GM19239 (cell line): ENCODE results near the gene IRAK1BP1.
"Not testable (repeated sequence)": the region's sequence is repeated elsewhere in the genome, so short reads cannot be mapped to it uniquely, and the experiment has no call there.

Experiments used
- DNase-seq: peaks from one replicate; pipeline ENCODE4 v3.0.0; 2011; ENCODE audit warnings: low spot score; ENCODE audit not compliant: insufficient read length
- FAIRE-seq: peaks from 2 replicates; lab custom pipeline; 2011; peaks lifted over from hg19 to GRCh38; lab: Jason Lieb, UNC

The IRAK1BP1 gene

DNA sequence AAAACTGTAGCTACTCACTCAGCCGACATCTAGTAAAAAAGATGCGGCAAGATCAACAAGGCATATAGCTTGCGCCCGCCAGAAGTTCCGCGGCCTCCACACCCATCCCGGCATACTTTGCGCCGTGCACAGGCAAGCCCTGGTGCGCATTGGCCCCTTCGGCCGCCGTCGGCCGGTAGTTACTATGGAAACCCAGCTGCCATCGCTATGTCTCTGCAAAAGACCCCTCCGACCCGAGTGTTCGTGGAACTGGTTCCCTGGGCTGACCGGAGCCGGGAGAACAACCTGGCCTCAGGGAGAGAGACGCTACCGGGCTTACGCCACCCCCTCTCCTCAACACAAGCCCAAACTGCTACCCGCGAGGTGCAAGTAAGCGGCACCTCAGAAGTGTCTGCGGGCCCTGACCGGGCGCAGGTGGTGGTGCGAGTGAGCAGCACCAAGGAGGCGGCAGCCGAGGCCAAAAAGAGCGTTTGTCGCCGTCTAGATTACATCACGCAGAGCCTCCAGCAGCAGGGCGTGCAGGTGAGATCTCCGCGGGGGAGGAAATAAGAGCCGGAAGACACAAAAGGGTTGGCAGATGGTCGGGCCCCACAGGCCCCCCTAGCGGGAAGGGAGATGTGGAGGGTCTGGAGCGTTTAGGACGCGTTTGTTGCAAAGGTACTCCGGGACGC is at the start of gene IRAK1BP1:
IRAK1BP1 (plus strand) TSS at position 182 of the 671 bp plus-strand sequence; CDS start at position 208, 26 bp downstream.
- DNase-seq (peak; percentile 65), FAIRE-seq (peak; percentile 93)

DNA sequence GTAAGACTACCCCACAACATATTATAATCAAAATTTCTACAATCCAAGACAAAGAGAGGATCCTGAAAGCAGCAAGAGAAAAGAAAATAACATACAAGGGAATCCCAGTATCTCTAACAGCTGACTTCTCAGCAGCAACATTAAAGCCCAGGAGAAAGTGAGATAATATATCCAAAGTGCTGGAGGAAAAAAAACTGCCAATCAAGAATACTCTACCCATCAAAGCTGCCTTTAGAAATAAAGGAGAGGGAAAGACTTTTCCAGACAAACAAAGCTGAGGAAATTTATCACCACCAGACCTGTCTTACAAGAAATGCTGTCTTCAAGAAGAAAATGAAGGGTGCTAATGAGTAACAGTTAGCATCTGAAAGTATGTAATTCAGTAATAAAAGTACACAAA is 43.3 kb upstream of the IRAK1BP1 start:
- FAIRE-seq (no peak), DNase-seq (no peak)

DNA sequence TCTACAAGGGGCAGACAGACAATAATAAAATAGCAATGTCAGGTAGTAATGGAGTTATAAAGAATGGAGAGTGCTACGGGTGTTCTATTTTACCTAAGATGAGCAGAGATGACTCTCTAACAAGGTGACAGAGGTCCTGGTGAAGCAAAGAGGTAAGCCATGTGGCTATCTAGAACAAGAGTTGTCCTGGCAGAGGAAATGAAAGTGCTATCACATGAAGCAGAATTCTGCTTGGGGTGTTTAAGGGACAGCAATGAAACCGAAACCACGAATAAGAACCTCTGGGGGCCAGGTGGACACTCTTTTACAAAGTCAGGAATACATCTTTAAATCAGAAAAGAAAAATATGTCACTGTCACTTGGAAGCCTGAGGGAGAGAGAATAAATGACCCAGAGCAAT is 37.9 kb upstream of the IRAK1BP1 start:
- DNase-seq (no peak), FAIRE-seq (no peak)

GRCh38 chr6:78830805-78831204 is 36.5 kb upstream of the IRAK1BP1 start:
- FAIRE-seq (no peak), DNase-seq (no peak)

DNA sequence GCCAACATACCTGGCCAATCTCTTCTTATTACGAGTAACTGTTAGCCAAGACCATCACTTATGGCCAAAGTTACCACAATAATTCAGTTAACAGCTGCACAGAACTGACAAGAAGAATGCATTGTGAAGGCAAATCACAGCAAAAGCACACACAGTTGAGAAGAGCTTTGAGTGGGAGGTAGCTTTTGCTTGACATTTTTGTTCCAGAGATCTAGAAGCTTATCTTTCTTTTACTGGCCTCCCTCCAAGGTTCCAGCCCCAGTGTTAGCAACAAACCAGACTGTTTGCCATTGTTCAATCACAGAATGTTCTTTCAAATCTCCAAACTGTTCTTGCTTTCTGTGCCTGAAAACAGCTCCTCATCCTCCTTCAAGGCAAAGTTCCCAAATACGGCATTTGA is 35.9 kb upstream of the IRAK1BP1 start:
- FAIRE-seq (no peak), DNase-seq (no peak)

DNA sequence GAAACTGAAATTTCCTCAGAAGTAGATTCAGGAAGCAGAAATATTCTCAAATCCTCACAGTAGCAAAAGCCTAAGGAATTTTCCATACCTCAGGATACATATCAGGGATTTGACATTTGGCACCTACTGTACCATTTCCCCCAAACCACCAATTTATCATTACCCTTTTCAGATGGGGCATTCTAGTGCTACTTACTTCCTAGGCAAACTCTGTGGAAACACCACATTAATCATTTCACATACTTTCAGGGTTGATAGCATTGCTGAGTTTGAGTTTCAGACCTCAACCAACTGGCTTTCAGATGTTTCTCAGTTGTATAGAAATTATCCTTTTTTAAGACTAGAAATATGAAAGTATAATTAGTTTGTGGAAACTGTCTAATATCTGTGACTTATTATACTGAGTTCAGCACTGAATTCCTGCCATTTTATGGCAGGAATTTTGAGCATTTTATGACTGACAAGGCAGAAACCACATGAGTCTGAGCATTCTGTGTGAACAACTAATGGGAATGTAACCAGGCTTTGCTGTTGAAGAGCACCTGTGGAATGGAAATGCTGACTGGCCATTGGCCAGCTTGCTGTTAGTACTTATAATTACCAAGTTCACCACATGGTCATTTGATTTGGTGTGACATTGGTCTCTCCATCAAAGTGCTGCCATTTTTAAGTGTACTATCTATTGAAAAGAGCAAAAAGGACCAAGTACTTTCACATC is 35.1 kb upstream of the IRAK1BP1 start:
- FAIRE-seq = no peak
- DNase-seq = no peak

GRCh38 chr6:78835817-78836216 is 31.5 kb upstream of the IRAK1BP1 start:
- no peak for FAIRE-seq
- DNase-seq = no peak

- FAIRE-seq = no peak
- no peak for DNase-seq
Measured at GRCh38 chr6:78836598-78836997, 30.8 kb upstream of the IRAK1BP1 start.

GRCh38 chr6:78841111-78841510 is 26.2 kb upstream of the IRAK1BP1 start:
- FAIRE-seq = no peak
- DNase-seq = no peak

GRCh38 chr6:78842953-78843352 is 24.4 kb upstream of the IRAK1BP1 start:
- FAIRE-seq = no peak
- DNase-seq = no peak

DNA sequence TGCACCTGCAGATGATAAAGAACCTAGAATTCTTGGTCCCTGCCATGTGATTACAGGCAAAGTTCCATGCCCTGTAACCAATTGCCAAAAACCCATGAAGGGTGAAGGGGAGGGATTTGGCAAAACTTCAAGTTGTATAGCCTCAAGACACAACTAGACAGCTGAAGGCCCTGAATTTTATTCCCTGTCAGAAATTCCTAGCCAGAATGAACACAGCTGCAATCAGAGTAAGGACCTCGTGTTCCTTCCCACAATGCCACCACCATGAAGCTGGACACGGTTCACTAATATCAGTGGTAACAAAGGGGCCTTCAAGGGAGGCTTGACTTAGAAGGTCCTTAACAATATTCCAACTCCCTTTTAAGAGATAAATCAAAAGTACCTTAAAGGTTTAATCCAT is 22.5 kb upstream of the IRAK1BP1 start:
- DNase-seq (no peak), FAIRE-seq (no peak)

DNA sequence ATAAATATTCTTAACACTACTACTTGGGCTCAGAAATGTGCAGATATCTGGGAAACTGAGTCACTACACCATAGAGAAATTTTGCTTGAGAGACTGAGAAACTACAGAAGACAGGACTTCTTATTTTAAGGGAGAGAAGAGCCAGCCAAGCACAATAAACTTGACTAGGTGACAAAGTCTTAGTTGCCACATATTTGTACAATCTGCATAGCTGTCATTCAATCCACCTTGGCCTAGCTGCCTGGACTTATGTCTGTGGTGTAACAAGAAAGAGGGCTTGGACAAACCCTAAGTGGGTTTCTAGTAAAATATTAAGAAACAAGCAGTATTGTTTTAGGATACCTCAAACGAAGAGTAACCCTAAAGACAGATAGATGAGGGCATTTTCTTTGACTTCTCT is 21.8 kb upstream of the IRAK1BP1 start:
- DNase-seq = no peak

GRCh38 chr6:78850621-78851020 is 16.7 kb upstream of the IRAK1BP1 start:
- DNase-seq = no peak
- FAIRE-seq = no peak

More for the DNA sequence above, 21.8 kb upstream of the IRAK1BP1 start:
- FAIRE-seq = no peak

GRCh38 chr6:78851156-78851555 is 16.2 kb upstream of the IRAK1BP1 start:
- FAIRE-seq (no peak), DNase-seq (no peak)

GRCh38 chr6:78854546-78854945 is 12.8 kb upstream of the IRAK1BP1 start:
- DNase-seq (no peak), FAIRE-seq (no peak)

DNA sequence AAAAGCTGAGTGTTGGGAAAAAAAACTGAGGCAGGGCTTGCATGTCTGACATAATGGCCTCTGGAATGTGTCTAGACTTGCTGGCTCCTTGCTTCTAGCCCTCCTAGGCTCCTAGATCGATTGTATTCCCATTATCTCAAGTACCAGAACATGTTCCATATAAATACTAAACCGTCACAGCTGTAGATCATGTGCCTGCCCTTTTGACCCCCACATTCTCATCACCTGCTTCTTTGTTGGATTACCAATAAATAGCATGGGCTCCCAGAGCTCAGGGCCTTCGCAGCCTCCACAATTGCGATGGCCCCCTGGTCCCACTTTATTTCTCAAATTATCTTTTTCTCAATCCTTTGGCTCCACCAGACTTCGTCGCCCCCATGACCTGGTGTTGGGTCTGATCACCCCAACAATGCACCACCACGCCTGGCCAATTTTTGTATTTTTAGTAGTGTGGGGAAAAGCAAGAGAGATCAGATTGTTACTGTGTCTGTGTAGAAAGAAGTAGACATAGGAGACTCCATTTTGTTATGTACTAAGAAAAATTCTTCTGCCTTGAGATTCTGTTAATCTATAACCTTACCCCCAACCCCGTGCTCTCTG is 8.9 kb upstream of the IRAK1BP1 start:
- DNase-seq, FAIRE-seq: not testable (repeated sequence)

DNA sequence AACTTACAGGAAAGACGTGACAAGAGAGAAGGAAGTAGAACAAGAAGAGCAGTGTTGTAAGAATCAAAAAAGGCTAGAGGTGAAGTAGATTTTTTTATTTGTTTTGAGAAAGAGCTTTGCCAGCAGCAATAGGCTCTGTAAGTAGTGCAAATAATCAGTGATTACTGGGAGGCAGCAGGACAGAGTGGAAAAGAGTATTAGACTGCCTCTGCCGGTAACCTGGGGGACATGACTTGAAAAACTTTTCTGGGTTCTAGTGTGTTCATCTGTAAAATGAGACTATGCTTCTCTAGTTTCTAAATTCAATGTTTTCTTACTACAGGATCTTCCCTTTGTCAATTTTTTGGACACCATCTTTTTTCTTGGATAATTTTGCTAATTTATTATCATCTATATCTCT is 5.8 kb upstream of the IRAK1BP1 start:
- DNase-seq (no peak), FAIRE-seq (no peak)

DNA sequence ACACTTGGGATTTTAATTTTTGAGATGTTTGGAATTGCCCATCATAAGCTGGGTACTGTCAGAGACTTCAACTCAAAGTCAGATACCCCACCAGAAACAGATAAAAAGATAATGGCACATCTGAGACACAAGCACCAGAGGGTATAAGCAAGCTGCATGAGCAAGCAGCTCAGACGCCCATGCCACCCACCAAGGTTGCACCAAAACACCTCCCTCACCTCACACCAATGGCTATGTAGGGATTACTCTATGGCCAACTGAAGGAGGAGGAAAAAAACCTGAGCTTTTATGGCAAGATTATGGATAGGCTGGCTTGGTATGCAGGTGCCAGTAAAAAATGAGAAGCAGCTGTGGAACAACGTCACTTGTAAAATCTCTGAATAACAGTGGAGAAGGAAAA is 3.8 kb upstream of the IRAK1BP1 start:
- DNase-seq (no peak), FAIRE-seq (no peak)

- DNase-seq (no peak), FAIRE-seq (no peak)
Measured at GRCh38 chr6:78864957-78865356, 2.4 kb upstream of the IRAK1BP1 start.

- FAIRE-seq = no peak
Measured at GRCh38 chr6:78867020-78867369, 356 bp upstream of the IRAK1BP1 start.

DNA sequence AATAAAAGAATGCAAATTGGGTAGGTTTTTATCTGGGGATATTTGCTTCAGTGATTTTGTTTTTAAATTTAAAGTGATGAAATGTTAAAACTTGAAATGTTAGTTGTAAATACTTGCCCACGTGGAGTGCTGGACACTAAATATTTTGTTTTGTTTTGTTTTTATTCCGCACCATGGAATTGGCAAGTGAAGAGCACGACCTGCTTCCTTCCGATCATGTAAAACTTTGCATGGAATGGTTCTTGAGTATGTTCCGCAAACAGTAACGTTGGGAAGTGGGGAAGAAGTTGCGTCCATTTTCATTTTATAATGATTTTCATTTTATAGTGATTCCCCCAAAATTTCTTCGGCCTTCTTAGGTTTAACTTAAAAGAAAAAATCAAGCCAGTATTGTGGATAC is 765 bp downstream of the IRAK1BP1 start:
- peak; percentile 54 for FAIRE-seq
- DNase-seq = no peak

More at GRCh38 chr6:78867020-78867369, 356 bp upstream of the IRAK1BP1 start:
- no peak for DNase-seq
